H1 (cell line): ENCODE measurements around the gene NTRK2. TPM values are rescaled to one million over a fixed set of nuclear protein-coding genes. Genes with fewer than 3 reads are reported as not detected.

ENCODE experiments used
- CTCF ChIA-PET: fragments of 300-600 bp; sonication (Branson Sonifier 250); formaldehyde crosslinking; loops from one replicate; lab custom pipeline; 2021; ENCODE audit not compliant: partially characterized antibody; lab: Charles Lee
- POLR2A ChIA-PET: fragments of 300-600 bp; sonication (Branson Sonifier 250); formaldehyde crosslinking; loops from one replicate; lab custom pipeline; 2021; ENCODE audit warnings: inconsistent platforms; ENCODE audit not compliant: partially characterized antibody; lab: Charles Lee
- DNase-seq, 2 experiments: peaks; one replicate each; pipeline versions ENCODE4 v3.0.0 to v3.0.0-alpha.2; 2010 to 2022; ENCODE audit warnings: low spot score in 2 of 2, low read depth in 1 of 2, mixed read lengths in 1 of 2
- FAIRE-seq: peaks from 2 replicates; lab custom pipeline; 2011; peaks lifted over from hg19 to GRCh38; lab: Jason Lieb, UNC
- H2AFZ ChIP-seq: 2 replicates; pipeline ENCODE4 v1.8.1; 2012; ENCODE audit warnings: low read length, inconsistent platforms
- H2AK5ac ChIP-seq: 2 replicates; pipeline ENCODE4 v1.6.1; 2013; ENCODE audit warnings: low read depth, low read length
- H2BK120ac ChIP-seq: replicated peaks from 2 replicates; pipeline ENCODE3; 2013; ENCODE audit warnings: low read depth, low read length, inconsistent platforms
- H2BK12ac ChIP-seq: 2 replicates; pipeline ENCODE4 v1.6.1; 2013; ENCODE audit warnings: low read depth, low read length
- H2BK15ac ChIP-seq: 2 replicates; pipeline ENCODE4 v1.6.1; 2013; ENCODE audit warnings: low read length
- H2BK20ac ChIP-seq: 2 replicates; pipeline ENCODE4 v1.6.1; 2013; ENCODE audit warnings: low read length
- H2BK5ac ChIP-seq: 2 replicates; pipeline ENCODE4 v1.6.1; 2013; ENCODE audit warnings: low read depth, low read length
- H3K14ac ChIP-seq: 2 replicates; pipeline ENCODE4 v1.6.1; 2013; ENCODE audit warnings: inconsistent platforms; ENCODE audit not compliant: insufficient read length
- H3K18ac ChIP-seq: 2 replicates; pipeline ENCODE4 v1.6.1; 2013; ENCODE audit warnings: low read length; ENCODE audit errors: extremely low read depth
- H3K23ac ChIP-seq: 2 replicates; pipeline ENCODE4 v1.6.1; 2013; ENCODE audit warnings: inconsistent platforms; ENCODE audit not compliant: insufficient read length
- H3K23me2 ChIP-seq: 2 replicates; pipeline ENCODE4 v1.6.1; 2013; ENCODE audit warnings: low read depth, low read length
- H3K27ac ChIP-seq: 2 replicates; pipeline ENCODE4 v1.6.1; 2011; ENCODE audit warnings: low read depth, low read length, inconsistent platforms
- H3K27me3 ChIP-seq, 4 experiments: replicated peaks in 1 of 4; 1 replicate in 1 of 4; 2 replicates in 3 of 4; pipeline versions ENCODE4 v1.6.1 to v1.8.1; 2011 to 2013; ENCODE audit warnings: low read length in 3 of 4, mild to moderate bottlenecking in 3 of 4, inconsistent platforms in 2 of 4, mixed read lengths in 2 of 4, moderate library complexity in 1 of 4; ENCODE audit not compliant: control insufficient read depth in 3 of 4, insufficient read depth in 3 of 4; ENCODE audit errors: extremely low read depth in 1 of 4
- H3K36me3 ChIP-seq, 4 experiments: 2 replicates each; pipeline versions ENCODE4 v1.6.1 to v1.8.1; 2011 to 2013; ENCODE audit warnings: mild to moderate bottlenecking in 4 of 4, low read length in 3 of 4, moderate library complexity in 2 of 4, control low read depth in 1 of 4, inconsistent platforms in 1 of 4; ENCODE audit not compliant: insufficient read depth in 4 of 4, control insufficient read depth in 2 of 4
- H3K4ac ChIP-seq: replicated peaks from 2 replicates; pipeline ENCODE3; 2013; ENCODE audit warnings: low read length, low read depth, mixed read lengths, inconsistent platforms; ENCODE audit not compliant: insufficient read length
- H3K4me1 ChIP-seq, 4 experiments: replicated peaks in 1 of 4; 1 replicate in 1 of 4; 2 replicates in 3 of 4; pipeline versions ENCODE4 v1.6.1 to v1.8.1; 2011 to 2013; ENCODE audit warnings: low read length in 3 of 4, inconsistent platforms in 2 of 4, mixed read lengths in 1 of 4; ENCODE audit not compliant: insufficient read depth in 4 of 4, control insufficient read depth in 3 of 4
- H3K4me2 ChIP-seq, 2 experiments: 2 replicates each; pipeline versions ENCODE4 v1.6.1 to v1.8.1; 2011 to 2013; ENCODE audit warnings: low read depth in 2 of 2, low read length in 2 of 2, control low read depth in 1 of 2, inconsistent platforms in 1 of 2, mild to moderate bottlenecking in 1 of 2; ENCODE audit not compliant: insufficient read depth in 1 of 2
- H3K4me3 ChIP-seq, 4 experiments: fragments of 200-600, 300-600 bp in 1 of 4; sonication (generic), shearing (Covaris generic), sonication (Bioruptor Twin) in 1 of 4; 2 replicates each; pipeline versions ENCODE4 v1.5.1 to v1.8.1; 2011 to 2016; ENCODE audit warnings: low read length in 4 of 4, low read depth in 3 of 4, control low read depth in 2 of 4, inconsistent platforms in 2 of 4, mild to moderate bottlenecking in 2 of 4, mixed read lengths in 1 of 4, moderate library complexity in 1 of 4; ENCODE audit not compliant: insufficient read depth in 2 of 4; ENCODE audit errors: extremely low read depth in 1 of 4
- H3K56ac ChIP-seq: replicated peaks from 2 replicates; pipeline ENCODE3; 2013; ENCODE audit warnings: low read depth, mild to moderate bottlenecking, mixed read lengths, low read length, inconsistent platforms; ENCODE audit not compliant: insufficient read length
- H3K79me1 ChIP-seq: 2 replicates; pipeline ENCODE4 v1.6.1; 2013; ENCODE audit warnings: low read depth, low read length, control low read depth
- H3K79me2 ChIP-seq, 2 experiments: 2 replicates each; pipeline versions ENCODE4 v1.6.1 to v1.8.1; 2012 to 2013; ENCODE audit warnings: low read length in 2 of 2, mild to moderate bottlenecking in 2 of 2, inconsistent platforms in 1 of 2; ENCODE audit not compliant: insufficient read depth in 2 of 2, control insufficient read depth in 1 of 2
- H3K9ac ChIP-seq, 4 experiments: replicated peaks in 1 of 4; 1 replicate in 1 of 4; 2 replicates in 3 of 4; pipeline versions ENCODE4 v1.6.1 to v1.8.1; 2011 to 2013; ENCODE audit warnings: low read depth in 3 of 4, low read length in 3 of 4, control low read depth in 2 of 4, mild to moderate bottlenecking in 2 of 4, moderate library complexity in 2 of 4, inconsistent platforms in 1 of 4; ENCODE audit errors: extremely low read depth in 1 of 4
- H3K9me3 ChIP-seq, 2 experiments: 2 replicates each; pipeline versions ENCODE4 v1.6.1 to v1.8.1; 2012 to 2013; ENCODE audit warnings: mild to moderate bottlenecking in 2 of 2, moderate library complexity in 2 of 2, control low read depth in 1 of 2, inconsistent platforms in 1 of 2, low read depth in 1 of 2, low read length in 1 of 2, mixed read lengths in 1 of 2; ENCODE audit not compliant: insufficient read depth in 2 of 2
- H4K20me1 ChIP-seq, 2 experiments: replicated peaks in 1 of 2; 2 replicates each; pipeline versions ENCODE3 to v1.8.1; 2011 to 2013; ENCODE audit warnings: inconsistent platforms in 2 of 2, low read length in 2 of 2, mild to moderate bottlenecking in 1 of 2; ENCODE audit not compliant: insufficient read depth in 2 of 2, control insufficient read depth in 1 of 2
- H4K5ac ChIP-seq: 2 replicates; pipeline ENCODE4 v1.6.1; 2013; ENCODE audit warnings: low read length, low read depth, mixed read lengths, inconsistent platforms; ENCODE audit not compliant: insufficient read length
- H4K8ac ChIP-seq: 2 replicates; pipeline ENCODE4 v1.8.0; 2013; ENCODE audit warnings: mild to moderate bottlenecking, moderate library complexity, low read length, inconsistent platforms; ENCODE audit not compliant: insufficient read depth; ENCODE audit errors: extremely low read depth
- H4K91ac ChIP-seq: replicated peaks from 2 replicates; pipeline ENCODE3; 2013; ENCODE audit warnings: low read length, mixed read lengths, inconsistent platforms; ENCODE audit not compliant: insufficient read length
- ASH2L ChIP-seq: fragments of 200-600, 300-600 bp; sonication (generic); IDR thresholded peaks from one replicate; pipeline ENCODE4 v1.7.1; 2017; ENCODE audit warnings: low read length
- BCL11A ChIP-seq, 2 experiments: IDR thresholded peaks; one replicate each; pipeline ENCODE4 v1.6.1; 2011; ENCODE audit warnings: low read depth in 2 of 2, low read length in 2 of 2, mild to moderate bottlenecking in 2 of 2
- CBX8 ChIP-seq: fragments of 300-800, 300-1000 bp; sonication (generic); IDR thresholded peaks from 2 replicates; pipeline ENCODE4 v1.7.1; 2016; ENCODE audit warnings: low read depth, low read length, borderline replicate concordance
- HDAC6 ChIP-seq: IDR thresholded peaks from one replicate; pipeline ENCODE4 v1.7.1; 2012; ENCODE audit warnings: low read depth, mild to moderate bottlenecking, inconsistent platforms, low read length, moderate library complexity
- KDM5A ChIP-seq: fragments of 200-600 bp; IDR thresholded peaks from 2 replicates; pipeline ENCODE4 v1.7.1; 2012; ENCODE audit warnings: mild to moderate bottlenecking, low read length, inconsistent platforms, mixed read lengths
- RBBP5 ChIP-seq: IDR thresholded peaks from 2 replicates; pipeline ENCODE4 v1.7.1; 2012; ENCODE audit warnings: low read depth, mild to moderate bottlenecking, inconsistent platforms, low read length, moderate library complexity, borderline replicate concordance
- SAP30 ChIP-seq: fragments of 300-600 bp; sonication (generic); IDR thresholded peaks from 2 replicates; pipeline ENCODE4 v1.7.1; 2012; ENCODE audit warnings: low read length, moderate library complexity, mild to moderate bottlenecking, inconsistent platforms; ENCODE audit not compliant: insufficient read depth, insufficient replicate concordance
- TBP ChIP-seq: IDR thresholded peaks from 2 replicates; pipeline ENCODE4 v1.6.1; 2011; ENCODE audit warnings: low read depth, low read length, improper control_type of control experiment
- ZNF274 ChIP-seq: IDR thresholded peaks from 2 replicates; pipeline ENCODE4 v1.7.0; 2012; ENCODE audit warnings: low read length, borderline replicate concordance; ENCODE audit errors: extremely low read depth
- WGBS, 2 experiments: shearing (Covaris generic) in 1 of 2; methylation state at CpG; one replicate each; pipeline versions ENCODE4 v1.1.6 to v1.1.7; 2013 to 2015; ENCODE audit warnings: low lambda C conversion rate in 2 of 2, mixed read lengths in 2 of 2, inconsistent platforms in 1 of 2, low coverage in 1 of 2, missing lambda C conversion rate in 1 of 2; ENCODE audit not compliant: insufficient replicate concordance in 2 of 2, insufficient coverage in 1 of 2, insufficient read length in 1 of 2; ENCODE audit errors: extremely low coverage in 1 of 2, missing lambda C conversion rate in 1 of 2; 5-methylcytosine and 5-hydroxymethylcytosine counted together
- polyA plus RNA-seq, 7 experiments: library from polyadenylated mRNA; depleted of rRNA in 3 of 7; stranded (reverse) in 5 of 7; unstranded in 2 of 7; fragments of >200 nt in 5 of 7; fragments of 200-250 nt in 2 of 7; gene quantifications; 1 replicate in 5 of 7; 2 replicates in 1 of 7; 4 replicates in 1 of 7; pipeline versions ENCODE4 v1.2.1 to v1.2.3, GENCODE V29; 2011 to 2013; ENCODE audit warnings: missing spikeins in 2 of 7, mixed read lengths in 2 of 7
- total RNA-seq: library from RNA; stranded (reverse); fragmentation: NEBNext Ultra II Directional; extraction: Animal tissue kit (Norgen Biotek cat#: 25700); gene quantifications from 2 replicates; pipeline ENCODE4 v1.2.1, GENCODE V29; 2021
- TF ChIP-seq, protein P1 (sequence below): IDR thresholded peaks from 2 replicates; pipeline ENCODE4 v1.6.1; 2011; ENCODE audit warnings: low read length, improper control_type of control experiment
- TF ChIP-seq, protein P2 (sequence below): IDR thresholded peaks from 2 replicates; pipeline ENCODE4 v1.6.1; 2012; ENCODE audit warnings: inconsistent platforms
- TF ChIP-seq, protein P3 (sequence below): IDR thresholded peaks from 2 replicates; pipeline ENCODE4 v1.6.1; 2011; ENCODE audit warnings: low read depth, mild to moderate bottlenecking, low read length; ENCODE audit not compliant: insufficient read depth

Gene NTRK2
- total and polyA plus RNA-seq, 2 of the 8 experiments (the other 6 are each of a cell fraction or from before 2014, with no cell fraction given), result 0.03 to 0.04 TPM

DNA sequence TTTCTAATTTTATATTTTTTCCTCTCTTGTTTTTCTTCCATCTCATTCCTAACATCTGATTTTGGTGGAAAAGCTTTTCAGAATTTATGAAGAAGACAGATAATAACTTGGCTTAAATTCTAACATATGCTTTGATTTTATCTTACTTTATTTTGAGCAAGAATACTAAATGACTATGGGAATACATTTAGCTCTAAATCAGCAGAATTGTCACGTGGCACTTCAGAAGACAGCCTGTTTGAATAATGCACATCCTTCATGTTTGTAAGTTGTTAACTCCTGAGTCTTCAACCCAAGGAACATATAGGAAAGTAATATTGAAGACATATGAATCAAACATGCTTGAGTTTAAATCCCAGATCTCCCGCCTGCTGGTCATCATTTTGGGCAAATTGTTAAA, 90.3 kb downstream of the NTRK2 start:
- H3K14ac ChIP-seq, result no peak overlapping the region
- no peak overlapping the region for H3K4me3 ChIP-seq
- no peak overlapping the region for H2BK5ac ChIP-seq
- DNase-seq, result no peak
- H4K5ac ChIP-seq, result no peak overlapping the region
- H2BK20ac ChIP-seq, result no peak overlapping the region
- no peak overlapping the region for H4K8ac ChIP-seq
- no peak overlapping the region for H3K9ac ChIP-seq
- H2BK15ac ChIP-seq, result no peak overlapping the region
- no peak overlapping the region for H2BK120ac ChIP-seq
- TF ChIP-seq ZNF274 (no peak), KDM5A (no peak), HDAC6 (no peak), RBBP5 (no peak), TBP (no peak), CBX8 (no peak), SAP30 (no peak), BCL11A (IDR thresholded peaks at IDR 0.05; ENCODE audit: low read depth in 2 of 2, low read length in 2 of 2) (no peak), ASH2L (no peak)
- TF ChIP-seq, protein P1, sequence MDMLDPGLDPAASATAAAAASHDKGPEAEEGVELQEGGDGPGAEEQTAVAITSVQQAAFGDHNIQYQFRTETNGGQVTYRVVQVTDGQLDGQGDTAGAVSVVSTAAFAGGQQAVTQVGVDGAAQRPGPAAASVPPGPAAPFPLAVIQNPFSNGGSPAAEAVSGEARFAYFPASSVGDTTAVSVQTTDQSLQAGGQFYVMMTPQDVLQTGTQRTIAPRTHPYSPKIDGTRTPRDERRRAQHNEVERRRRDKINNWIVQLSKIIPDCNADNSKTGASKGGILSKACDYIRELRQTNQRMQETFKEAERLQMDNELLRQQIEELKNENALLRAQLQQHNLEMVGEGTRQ, result no peak
- TF ChIP-seq, protein P2, sequence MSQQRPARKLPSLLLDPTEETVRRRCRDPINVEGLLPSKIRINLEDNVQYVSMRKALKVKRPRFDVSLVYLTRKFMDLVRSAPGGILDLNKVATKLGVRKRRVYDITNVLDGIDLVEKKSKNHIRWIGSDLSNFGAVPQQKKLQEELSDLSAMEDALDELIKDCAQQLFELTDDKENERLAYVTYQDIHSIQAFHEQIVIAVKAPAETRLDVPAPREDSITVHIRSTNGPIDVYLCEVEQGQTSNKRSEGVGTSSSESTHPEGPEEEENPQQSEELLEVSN, result no peak
- TF ChIP-seq, protein P3, sequence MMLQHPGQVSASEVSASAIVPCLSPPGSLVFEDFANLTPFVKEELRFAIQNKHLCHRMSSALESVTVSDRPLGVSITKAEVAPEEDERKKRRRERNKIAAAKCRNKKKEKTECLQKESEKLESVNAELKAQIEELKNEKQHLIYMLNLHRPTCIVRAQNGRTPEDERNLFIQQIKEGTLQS, result no peak
- H3K9me3 ChIP-seq, result no peaks in the 10 kb centered on the region
- no peaks in the 10 kb centered on the region; a peak in 1 of 7 replicates for H3K4me1 ChIP-seq
- no peak overlapping the region for H3K18ac ChIP-seq
- H3K36me3 ChIP-seq, result no peaks in the 10 kb centered on the region
- no peak overlapping the region for H2AK5ac ChIP-seq
- no peaks in the 10 kb centered on the region for H3K23me2 ChIP-seq
- no peak overlapping the region for H2BK12ac ChIP-seq
- no peaks in the 10 kb centered on the region for H3K79me1 ChIP-seq
- H3K27me3 ChIP-seq, result no peaks in the 10 kb centered on the region
- no peak overlapping the region for H3K56ac ChIP-seq
- H3K4me2 ChIP-seq, result no peak overlapping the region
- H3K27ac ChIP-seq, result no peak overlapping the region
- WGBS, 2 experiments, result 79% methylated on average over 2 of the region's 2 CpGs; no CpG with 5 or more reads in 1 of the 2 experiments
- H3K4ac ChIP-seq, result no peak overlapping the region
- ChIA-PET POLR2A (no interaction called here), CTCF (interaction anchor here (1.1 to 1.2 kb wide), 2 partner anchors 22 to 61 kb away, joined by 4 to 5 read pairs; no protein-coding TSS in a partner anchor)
- no peaks in the 10 kb centered on the region for H4K20me1 ChIP-seq
- no peak overlapping the region for H3K23ac ChIP-seq
- H4K91ac ChIP-seq, result no peak overlapping the region
- no peak overlapping the region for H2AFZ ChIP-seq
- H3K79me2 ChIP-seq, result no peaks in the 10 kb centered on the region
- FAIRE-seq, result no peak
